ENCODE data around the gene SLC22A2.

DNA sequence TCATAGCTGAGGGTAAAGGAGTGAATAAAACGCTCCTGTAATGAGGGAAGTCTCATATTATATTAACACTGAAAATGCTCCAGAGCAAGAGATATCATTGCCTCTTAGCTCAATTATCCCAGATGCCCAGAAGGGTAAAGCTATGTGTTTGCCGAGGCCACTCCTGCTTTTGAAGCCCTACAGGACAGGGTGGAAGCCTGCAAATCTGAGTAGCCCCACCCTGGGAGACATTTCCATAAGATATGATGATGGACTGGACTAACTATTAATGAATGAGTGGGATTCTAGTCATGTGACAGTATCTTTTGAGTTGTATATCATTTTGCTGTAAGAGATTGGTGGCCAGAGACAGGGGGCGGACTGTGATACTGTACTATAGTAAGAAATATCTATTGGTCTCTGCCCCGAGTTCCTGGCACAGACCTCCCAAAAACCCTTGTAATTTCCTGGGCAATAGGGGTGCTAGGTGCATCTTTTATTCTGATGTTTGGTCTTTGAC, 10.5 kb upstream of the SLC22A2 start:
- TF ChIP-seq, protein P1, sequence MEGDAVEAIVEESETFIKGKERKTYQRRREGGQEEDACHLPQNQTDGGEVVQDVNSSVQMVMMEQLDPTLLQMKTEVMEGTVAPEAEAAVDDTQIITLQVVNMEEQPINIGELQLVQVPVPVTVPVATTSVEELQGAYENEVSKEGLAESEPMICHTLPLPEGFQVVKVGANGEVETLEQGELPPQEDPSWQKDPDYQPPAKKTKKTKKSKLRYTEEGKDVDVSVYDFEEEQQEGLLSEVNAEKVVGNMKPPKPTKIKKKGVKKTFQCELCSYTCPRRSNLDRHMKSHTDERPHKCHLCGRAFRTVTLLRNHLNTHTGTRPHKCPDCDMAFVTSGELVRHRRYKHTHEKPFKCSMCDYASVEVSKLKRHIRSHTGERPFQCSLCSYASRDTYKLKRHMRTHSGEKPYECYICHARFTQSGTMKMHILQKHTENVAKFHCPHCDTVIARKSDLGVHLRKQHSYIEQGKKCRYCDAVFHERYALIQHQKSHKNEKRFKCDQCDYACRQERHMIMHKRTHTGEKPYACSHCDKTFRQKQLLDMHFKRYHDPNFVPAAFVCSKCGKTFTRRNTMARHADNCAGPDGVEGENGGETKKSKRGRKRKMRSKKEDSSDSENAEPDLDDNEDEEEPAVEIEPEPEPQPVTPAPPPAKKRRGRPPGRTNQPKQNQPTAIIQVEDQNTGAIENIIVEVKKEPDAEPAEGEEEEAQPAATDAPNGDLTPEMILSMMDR (IDR thresholded peaks at IDR 0.05) = no peak
- no peak for TF ChIP-seq POLR2A (IDR thresholded peaks at IDR 0.05)

Data from lower leg skin (tissue), 3 donors.